Skeletal muscle satellite cell (primary cell): ENCODE measurements around the gene LEF1.

ENCODE experiments used
- H3K27me3 ChIP-seq: 2 replicates; pipeline ENCODE4 v1.7.0; 2013; ENCODE audit warnings: low read length; ENCODE audit not compliant: control insufficient read depth, insufficient read depth
- H3K36me3 ChIP-seq: 2 replicates; pipeline ENCODE4 v1.7.0; 2013; ENCODE audit warnings: mild to moderate bottlenecking, control low read depth, low read length; ENCODE audit not compliant: insufficient read depth
- H3K4me1 ChIP-seq: 2 replicates; pipeline ENCODE4 v1.7.0; 2013; ENCODE audit warnings: low read length; ENCODE audit not compliant: control insufficient read depth, insufficient read depth
- H3K4me2 ChIP-seq: 2 replicates; pipeline ENCODE4 v1.7.0; 2013; ENCODE audit warnings: mild to moderate bottlenecking, low read length
- H3K4me3 ChIP-seq: 2 replicates; pipeline ENCODE4 v1.7.0; 2013; ENCODE audit warnings: low read length
- H3K9ac ChIP-seq: 2 replicates; pipeline ENCODE4 v1.7.0; 2013; ENCODE audit warnings: mild to moderate bottlenecking, low read depth, low read length, moderate library complexity
- H3K9me3 ChIP-seq: replicated peaks from 2 replicates; pipeline ENCODE4 v1.7.0; 2013; ENCODE audit warnings: mild to moderate bottlenecking, control low read depth, low read length

Gene LEF1

DNA sequence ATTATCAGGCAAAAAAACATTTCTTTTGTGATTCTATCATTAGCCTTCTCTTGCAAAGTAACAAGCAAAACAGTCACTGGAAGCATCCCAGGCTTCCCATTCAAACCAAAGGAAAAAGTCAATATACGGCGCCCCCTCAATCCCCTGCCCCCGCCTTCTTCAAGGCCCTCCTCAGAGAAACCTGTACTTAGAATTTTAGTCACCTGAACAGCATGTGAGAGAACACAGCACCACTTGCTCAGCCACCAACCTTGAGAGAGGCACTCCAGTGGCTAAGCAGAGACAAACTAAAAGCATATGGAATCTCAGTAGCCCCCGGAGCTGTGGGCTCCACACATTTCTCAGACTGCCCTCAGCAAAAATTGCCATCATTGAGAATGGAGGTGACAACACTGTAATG is 25.2 kb downstream of the LEF1 start:
- Histone ChIP-seq H3K4me1 (no peaks in the 10 kb centered on the region), H3K4me3 (no peak overlapping the region), H3K9ac (no peak overlapping the region), H3K27me3 (no peaks in the 10 kb centered on the region), H3K4me2 (no peak overlapping the region), H3K36me3 (no peaks in the 10 kb centered on the region), H3K9me3 (no peaks in the 10 kb centered on the region)

DNA sequence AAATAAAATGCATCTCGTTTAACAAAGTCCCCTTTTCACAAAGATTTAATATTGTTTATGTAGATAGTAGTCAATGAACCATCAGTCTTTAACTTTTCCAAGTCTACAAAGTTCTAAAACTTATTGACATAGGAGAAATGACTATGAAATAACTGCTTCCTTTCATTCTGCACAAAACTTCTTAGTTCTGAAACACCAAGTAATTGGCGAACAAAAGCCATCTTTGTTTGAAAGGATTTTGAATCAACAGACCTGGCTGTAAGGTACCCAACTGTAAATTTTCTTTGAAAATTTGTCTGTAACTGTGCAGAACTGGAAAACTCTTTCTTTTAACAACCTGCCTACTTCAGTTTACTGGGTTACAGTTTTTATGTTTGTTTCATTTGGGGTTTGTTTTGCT is 25.9 kb downstream of the LEF1 start:
- Histone ChIP-seq H3K9me3 (no peaks in the 10 kb centered on the region), H3K9ac (no peak overlapping the region), H3K36me3 (no peaks in the 10 kb centered on the region), H3K4me2 (no peak overlapping the region), H3K4me1 (no peaks in the 10 kb centered on the region), H3K4me3 (no peak overlapping the region), H3K27me3 (no peaks in the 10 kb centered on the region)

DNA sequence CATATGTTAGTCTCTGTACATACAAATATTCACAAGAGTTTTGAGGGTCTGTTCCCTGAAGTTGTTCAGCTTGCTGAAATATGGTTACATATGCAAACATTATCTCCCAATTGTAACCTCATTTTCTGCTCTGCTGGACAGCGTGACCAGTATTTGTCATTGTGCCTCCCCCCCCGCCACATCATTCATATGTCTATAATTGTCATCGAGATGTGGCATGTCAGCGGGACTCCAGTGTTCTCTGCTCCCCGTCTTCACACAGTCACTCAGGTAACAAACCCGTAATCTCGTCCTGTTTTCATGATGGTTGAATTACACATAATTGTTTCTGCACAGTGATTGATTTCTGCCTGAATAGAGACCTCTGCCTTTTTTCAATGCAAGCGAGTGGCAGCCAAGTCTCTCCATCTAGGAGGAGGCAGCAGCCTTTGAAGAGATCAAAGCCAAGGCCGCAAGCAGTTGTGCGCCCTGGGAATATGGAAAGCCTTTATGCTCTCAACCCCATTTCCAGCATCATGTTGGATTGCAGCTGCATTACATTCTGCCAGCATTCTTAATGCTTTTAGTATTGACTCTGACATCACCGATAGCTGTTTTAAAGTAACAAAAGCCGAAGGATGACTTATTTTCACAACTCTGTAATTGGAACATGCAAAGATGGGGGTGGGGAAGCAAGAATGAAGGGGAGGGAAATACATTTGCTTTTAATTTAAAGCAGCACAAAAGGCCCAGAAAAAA is 27.4 kb downstream of the LEF1 start:
- Histone ChIP-seq H3K9ac (no peak overlapping the region), H3K4me2 (no peak overlapping the region), H3K36me3 (no peaks in the 10 kb centered on the region), H3K4me3 (no peak overlapping the region), H3K27me3 (no peaks in the 10 kb centered on the region), H3K9me3 (no peaks in the 10 kb centered on the region), H3K4me1 (no peaks in the 10 kb centered on the region)

DNA sequence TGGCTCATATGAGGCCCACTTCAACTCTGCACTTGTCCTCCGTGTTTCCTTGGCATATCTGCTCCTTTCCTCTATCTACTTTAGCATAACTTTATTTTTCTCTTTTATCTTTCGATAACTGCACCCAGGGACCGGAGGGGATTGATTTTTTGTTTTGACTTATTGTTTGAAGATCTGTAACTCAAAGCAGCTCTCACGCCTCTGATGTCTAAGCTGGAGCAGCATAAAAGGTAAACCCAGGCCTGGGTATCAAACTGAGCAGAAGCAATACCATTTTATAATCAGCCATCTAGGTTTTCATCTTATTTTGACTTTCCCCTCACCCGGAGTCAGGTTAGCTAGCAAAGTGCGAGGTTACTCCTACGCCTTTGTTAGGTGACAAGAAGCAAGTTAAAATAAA is 28.4 kb downstream of the LEF1 start:
- no peak overlapping the region for H3K4me3 ChIP-seq
- no peaks in the 10 kb centered on the region for H3K36me3 ChIP-seq
- H3K4me2 ChIP-seq, result no peak overlapping the region
- H3K4me1 ChIP-seq, result no peaks in the 10 kb centered on the region
- no peaks in the 10 kb centered on the region for H3K27me3 ChIP-seq
- no peak overlapping the region for H3K9ac ChIP-seq
- H3K9me3 ChIP-seq, result no peaks in the 10 kb centered on the region

DNA sequence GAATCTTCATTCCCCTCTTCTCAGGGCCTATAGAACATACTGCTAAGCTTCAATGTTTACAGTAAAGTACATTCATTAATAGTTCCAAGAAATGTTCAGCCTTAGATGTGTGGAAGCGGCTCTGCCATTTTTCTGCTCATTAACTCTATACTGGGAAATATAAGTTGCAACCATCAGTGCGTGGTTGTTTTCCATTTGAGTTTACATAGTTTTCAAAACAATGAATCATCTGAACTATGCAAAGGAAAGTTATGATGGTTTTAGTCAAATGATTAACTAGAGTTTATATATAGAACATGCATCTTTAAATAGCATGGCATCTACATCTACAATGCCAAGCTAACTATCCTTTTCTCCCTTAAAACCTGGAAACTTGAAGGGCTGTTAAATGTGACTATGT is 29.6 kb downstream of the LEF1 start:
- Histone ChIP-seq H3K36me3 (no peaks in the 10 kb centered on the region), H3K4me3 (no peak overlapping the region), H3K4me1 (no peaks in the 10 kb centered on the region), H3K4me2 (no peak overlapping the region), H3K27me3 (no peaks in the 10 kb centered on the region), H3K9me3 (no peaks in the 10 kb centered on the region), H3K9ac (no peak overlapping the region)

DNA sequence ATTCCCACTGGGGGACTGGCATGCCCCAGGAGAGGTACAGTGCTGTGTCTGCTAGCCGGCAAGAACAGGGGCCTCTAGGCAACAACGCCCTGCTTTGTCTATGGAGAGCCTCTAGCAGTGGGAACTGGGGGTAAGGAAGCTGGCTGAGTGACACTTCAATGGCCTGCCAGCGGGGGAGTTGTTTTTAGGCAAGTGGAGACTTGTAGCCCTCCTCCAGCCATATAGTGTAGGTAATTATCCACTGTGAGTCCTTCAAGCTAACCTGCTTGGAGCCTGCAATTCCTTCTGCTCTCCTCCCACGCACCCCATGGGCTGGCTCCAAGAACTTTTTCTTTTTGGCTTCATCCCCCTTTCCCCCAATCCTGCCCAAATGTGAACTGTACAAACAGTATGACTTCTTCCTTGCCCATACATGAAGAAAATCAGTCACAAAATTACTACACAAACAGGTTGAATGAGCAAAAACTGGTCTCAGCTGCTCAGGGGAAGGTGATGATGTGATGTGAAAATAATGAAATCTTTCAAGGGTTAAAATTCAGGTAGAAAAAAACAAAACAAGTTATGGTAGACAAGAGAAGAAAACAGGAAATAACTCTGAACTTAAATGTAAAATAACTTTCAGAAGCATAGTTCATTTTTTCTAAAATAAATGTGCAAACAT is 33.1 kb downstream of the LEF1 start:
- Histone ChIP-seq H3K36me3 (no peaks in the 10 kb centered on the region), H3K4me2 (no peak overlapping the region), H3K9me3 (no peaks in the 10 kb centered on the region), H3K27me3 (no peaks in the 10 kb centered on the region), H3K9ac (no peak overlapping the region), H3K4me1 (no peaks in the 10 kb centered on the region), H3K4me3 (no peak overlapping the region)

DNA sequence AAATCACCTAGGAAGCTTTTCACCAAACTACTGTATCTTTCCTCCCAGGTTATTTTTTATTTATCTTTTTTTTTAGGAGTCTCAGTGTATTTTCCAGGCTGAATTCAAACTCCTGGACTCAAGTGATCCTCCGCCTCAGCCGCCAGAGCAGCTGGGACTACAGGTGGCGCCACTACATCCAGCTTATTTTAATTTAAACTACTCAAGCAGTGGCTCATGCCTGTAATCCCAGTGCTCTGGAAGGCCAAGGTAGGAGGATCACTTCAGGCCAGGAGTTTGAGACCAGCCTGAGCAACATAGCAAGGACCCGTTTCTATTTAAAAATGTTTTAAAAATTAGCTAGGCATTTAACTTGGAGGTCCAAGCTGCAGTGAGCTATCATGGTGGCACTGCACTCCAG is 37.8 kb downstream of the LEF1 start:
- Histone ChIP-seq H3K4me3 (no peak overlapping the region), H3K9ac (no peak overlapping the region), H3K27me3 (no peaks in the 10 kb centered on the region), H3K4me1 (no peaks in the 10 kb centered on the region), H3K9me3 (no peaks in the 10 kb centered on the region), H3K4me2 (no peak overlapping the region), H3K36me3 (no peaks in the 10 kb centered on the region)

DNA sequence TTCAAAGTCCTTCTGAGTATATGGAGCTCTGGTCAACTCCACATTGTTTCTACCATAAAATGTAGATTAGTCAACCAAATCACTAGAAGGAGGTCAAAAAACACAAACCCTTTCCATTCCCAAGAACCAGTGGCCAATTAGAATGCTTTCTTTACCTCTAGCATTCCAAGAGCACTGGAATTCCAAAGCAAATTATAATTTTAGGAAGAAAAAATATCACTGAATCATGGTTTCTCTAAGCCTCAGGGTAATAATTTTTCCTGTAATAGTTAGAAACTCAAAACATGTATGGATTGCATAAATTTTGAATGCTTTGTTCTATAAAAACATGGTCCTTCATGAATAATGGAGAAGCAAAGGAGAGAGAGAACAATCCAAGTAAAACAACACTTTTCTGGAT is 39.5 kb downstream of the LEF1 start:
- H3K4me3 ChIP-seq, result no peak overlapping the region
- no peaks in the 10 kb centered on the region for H3K36me3 ChIP-seq
- H3K27me3 ChIP-seq, result no peaks in the 10 kb centered on the region
- no peaks in the 10 kb centered on the region for H3K9me3 ChIP-seq
- H3K9ac ChIP-seq, result no peak overlapping the region
- H3K4me2 ChIP-seq, result no peak overlapping the region
- no peaks in the 10 kb centered on the region for H3K4me1 ChIP-seq

DNA sequence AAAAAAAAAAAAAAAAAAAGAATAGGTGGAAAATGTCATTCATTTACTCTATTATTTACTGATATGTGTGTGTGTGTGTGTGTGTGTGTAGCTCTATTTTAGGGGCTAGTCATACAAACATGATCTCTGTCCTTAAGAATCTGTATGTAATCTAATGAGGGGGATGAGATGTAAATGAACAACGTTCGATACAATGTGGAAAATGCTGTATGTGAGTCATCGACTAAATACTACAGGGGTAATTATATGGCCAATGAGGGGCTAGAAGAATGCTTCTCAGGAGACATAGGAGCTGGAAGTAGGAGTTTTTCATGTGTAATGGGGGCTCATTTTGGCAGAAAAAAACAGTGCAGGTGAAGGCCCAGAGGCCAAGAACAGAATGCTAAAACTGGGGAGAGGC is 41.9 kb downstream of the LEF1 start:
- Histone ChIP-seq H3K4me3 (no peak overlapping the region), H3K27me3 (no peaks in the 10 kb centered on the region), H3K4me2 (no peak overlapping the region), H3K4me1 (no peaks in the 10 kb centered on the region), H3K9ac (no peak overlapping the region), H3K9me3 (no peaks in the 10 kb centered on the region), H3K36me3 (no peaks in the 10 kb centered on the region)

DNA sequence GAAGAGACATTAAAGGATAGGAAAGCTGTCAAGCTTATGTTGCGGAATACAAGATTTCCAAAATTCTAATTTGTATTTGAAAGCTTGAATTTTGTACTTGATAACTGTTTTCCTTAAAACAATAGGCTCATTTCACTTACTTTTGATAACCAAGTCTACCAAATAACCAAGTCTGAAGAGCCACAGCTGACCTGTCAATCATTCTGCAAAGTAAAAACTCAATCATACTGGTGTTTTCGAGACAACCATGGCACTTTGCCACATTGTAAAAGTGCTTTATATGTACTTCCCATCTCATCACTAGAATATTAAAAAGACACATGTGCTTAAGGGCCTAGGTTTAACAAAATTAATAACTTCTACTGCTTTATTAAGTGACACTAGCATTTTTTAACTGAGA is 47.9 kb downstream of the LEF1 start:
- no peak overlapping the region for H3K9ac ChIP-seq
- no peaks in the 10 kb centered on the region for H3K36me3 ChIP-seq
- no peak overlapping the region for H3K4me3 ChIP-seq
- no peaks in the 10 kb centered on the region for H3K27me3 ChIP-seq
- no peaks in the 10 kb centered on the region for H3K4me1 ChIP-seq
- no peak overlapping the region for H3K4me2 ChIP-seq
- no peaks in the 10 kb centered on the region for H3K9me3 ChIP-seq

DNA sequence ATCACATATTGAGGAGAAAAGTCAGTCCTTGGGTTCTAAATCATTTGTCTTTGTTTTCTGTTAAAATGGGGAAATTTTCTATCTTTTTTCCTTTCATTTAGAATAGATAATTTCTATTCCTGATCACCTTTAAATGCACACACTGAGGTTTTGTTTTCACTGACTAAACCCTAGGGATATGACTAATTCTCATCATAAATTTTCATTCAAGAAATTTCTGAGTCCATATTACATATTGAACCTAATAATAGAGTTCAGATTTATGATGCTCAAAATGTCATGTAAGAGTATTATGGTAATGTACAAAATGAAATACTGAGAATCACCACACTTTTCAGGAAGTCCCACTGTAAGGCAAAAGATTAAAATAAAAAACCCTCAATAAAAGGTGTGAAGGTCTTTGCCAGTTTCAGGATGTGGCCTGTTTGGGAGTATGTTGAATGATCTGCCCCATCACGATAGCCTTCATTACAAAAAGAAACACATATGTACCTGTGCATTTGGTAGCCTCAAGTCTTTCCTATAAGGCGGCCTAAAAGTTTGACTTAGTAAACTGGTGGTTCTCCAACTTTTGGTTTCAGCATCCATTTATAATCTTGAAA is 49.4 kb downstream of the LEF1 start:
- Histone ChIP-seq H3K36me3 (no peaks in the 10 kb centered on the region), H3K4me3 (no peak overlapping the region), H3K4me1 (no peaks in the 10 kb centered on the region), H3K4me2 (no peak overlapping the region), H3K9me3 (no peaks in the 10 kb centered on the region), H3K9ac (no peak overlapping the region), H3K27me3 (no peaks in the 10 kb centered on the region)

DNA sequence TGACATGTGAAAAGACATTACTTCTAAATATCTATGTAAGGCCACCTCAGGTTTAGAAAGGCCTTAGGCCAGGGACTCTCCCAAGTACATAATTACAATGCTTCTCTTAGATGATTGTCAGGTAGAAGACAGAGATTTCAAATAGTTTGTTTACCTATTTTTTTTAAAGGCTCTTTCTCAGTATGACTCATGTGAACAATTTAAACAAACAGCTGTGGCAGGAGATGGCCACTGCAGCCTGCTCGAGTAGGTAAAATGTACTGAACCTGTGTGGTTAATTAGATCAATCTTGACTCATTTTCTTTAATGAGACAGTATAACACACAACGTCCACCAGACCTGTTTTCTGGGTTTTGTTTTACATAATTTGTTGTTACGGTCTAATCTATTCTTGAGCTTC is 50.2 kb downstream of the LEF1 start:
- no peaks in the 10 kb centered on the region for H3K9me3 ChIP-seq
- no peak overlapping the region for H3K9ac ChIP-seq
- H3K36me3 ChIP-seq, result no peaks in the 10 kb centered on the region
- H3K4me1 ChIP-seq, result no peaks in the 10 kb centered on the region
- no peak overlapping the region for H3K4me2 ChIP-seq
- H3K27me3 ChIP-seq, result no peaks in the 10 kb centered on the region
- no peak overlapping the region for H3K4me3 ChIP-seq
